ENCODE results near the gene TTC33. TPM values are rescaled to one million over a fixed set of nuclear protein-coding genes. Genes with fewer than 3 reads are reported as not detected.
"Not testable (repeated sequence)": the region's sequence is repeated elsewhere in the genome, so short reads cannot be mapped to it uniquely, and the experiment has no call there.

The TTC33 gene
- total RNA-seq, 1 donor from 2014 or later: 14.8 TPM

- DNase-seq (ENCODE audit: low read depth, low spot score): no peak
These were observed 74.9 kb downstream of the TTC33 start for GRCh38 chr5:40680741-40681362.

- DNase-seq (ENCODE audit: low read depth, low spot score): no peak
These were observed 75.7 kb downstream of the TTC33 start, which contains the start of gene PTGER4 for GRCh38 chr5:40679913-40680681. Gene PTGER4 (plus strand): TSS chr5:40679915. CDS start chr5:40680994, 1,079 bp downstream.

- DNase-seq (ENCODE audit: low read depth, low spot score): peak; percentile 73
These were observed 76.4 kb downstream of the TTC33 start for GRCh38 chr5:40679148-40679912.

DNA sequence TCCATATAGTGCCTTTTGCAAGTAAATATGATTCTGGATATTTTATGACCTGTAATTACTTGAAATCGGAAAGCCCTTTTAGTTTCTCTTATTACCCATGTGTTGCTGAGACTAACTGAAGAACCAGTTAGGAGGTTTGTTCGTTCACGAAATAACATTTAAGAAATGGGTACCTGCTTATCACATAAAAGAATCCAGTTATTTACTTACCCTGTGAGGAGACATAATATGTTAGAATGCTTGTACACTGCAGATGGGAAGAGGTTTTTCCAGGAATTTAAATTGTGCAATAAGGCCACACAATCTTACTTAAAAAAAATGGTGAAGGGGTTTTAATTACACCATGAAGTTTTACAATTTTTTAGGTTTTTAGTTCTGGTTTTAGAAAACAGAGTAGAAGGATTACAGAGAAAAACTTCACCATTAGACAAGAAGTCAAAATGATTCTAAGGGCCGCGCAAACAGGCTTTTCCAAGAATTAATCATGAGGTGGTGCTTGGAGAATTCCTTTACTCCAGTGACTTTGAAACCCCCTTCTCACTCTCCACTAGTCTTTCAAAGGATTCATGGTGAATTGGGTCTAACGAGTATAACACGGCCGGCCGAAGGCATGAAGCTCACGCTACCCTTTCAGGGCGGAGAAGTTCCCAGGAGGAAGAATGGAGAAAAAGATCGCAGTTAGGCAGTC is 77.2 kb downstream of the TTC33 start:
- DNase-seq (ENCODE audit: low read depth, low spot score): no peak

GRCh38 chr5:40678026-40678425 is 77.7 kb downstream of the TTC33 start:
- no peak for DNase-seq (ENCODE audit: low read depth, low spot score)

DNA sequence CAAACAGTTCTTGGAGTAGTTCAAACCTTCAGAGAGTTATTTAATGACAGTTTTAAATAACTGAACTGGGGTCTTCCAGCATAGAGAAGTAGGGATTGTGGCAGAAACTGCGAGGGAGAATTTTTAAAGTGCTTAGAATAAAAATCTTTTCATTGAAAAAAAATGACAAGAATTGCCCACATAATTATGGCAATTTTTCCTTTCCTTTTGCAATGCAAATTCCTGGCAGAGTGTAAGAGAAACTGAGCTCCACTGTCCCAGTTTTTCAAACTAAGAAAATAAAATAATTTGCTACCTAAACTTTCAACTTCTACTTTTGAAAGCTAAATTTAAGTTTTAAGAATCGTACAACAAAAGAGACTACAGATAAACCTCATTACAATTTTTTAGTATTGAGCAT is 78.3 kb downstream of the TTC33 start:
- no peak for DNase-seq (ENCODE audit: low read depth, low spot score)

- peak; percentile 75 for DNase-seq (ENCODE audit: low read depth, low spot score)
These were observed 79.0 kb downstream of the TTC33 start for GRCh38 chr5:40676613-40677343.

GRCh38 chr5:40675396-40676133 is 80.2 kb downstream of the TTC33 start:
- DNase-seq (ENCODE audit: low read depth, low spot score): no peak

DNA sequence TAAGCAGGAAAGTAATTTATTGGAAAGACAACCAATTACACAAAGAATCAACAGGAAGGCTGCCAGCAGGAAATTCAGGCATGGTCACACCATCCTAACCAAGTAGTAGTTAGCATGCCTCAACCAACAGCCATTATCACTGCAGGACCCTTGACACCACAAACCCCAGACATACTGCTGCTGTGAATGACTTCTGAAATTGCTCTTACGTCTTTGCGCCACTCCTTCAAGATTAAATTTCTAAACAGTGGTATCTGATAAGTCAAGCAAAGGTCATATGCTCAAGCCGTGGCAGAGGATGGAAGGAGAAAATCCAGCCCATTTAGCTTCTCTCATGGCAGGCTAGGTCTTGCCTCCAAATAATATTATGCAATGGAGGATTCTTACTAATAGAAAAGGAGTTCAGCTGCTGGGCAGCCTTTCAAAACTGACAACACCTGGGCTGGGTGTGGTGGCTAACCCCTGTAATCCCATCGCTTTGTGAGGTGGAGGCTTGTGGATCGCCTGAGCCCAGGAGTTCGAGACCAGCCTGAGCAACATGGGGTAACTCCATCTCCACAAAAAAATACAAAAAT is 81.0 kb downstream of the TTC33 start:
- no peak for DNase-seq (ENCODE audit: low read depth, low spot score)

DNA sequence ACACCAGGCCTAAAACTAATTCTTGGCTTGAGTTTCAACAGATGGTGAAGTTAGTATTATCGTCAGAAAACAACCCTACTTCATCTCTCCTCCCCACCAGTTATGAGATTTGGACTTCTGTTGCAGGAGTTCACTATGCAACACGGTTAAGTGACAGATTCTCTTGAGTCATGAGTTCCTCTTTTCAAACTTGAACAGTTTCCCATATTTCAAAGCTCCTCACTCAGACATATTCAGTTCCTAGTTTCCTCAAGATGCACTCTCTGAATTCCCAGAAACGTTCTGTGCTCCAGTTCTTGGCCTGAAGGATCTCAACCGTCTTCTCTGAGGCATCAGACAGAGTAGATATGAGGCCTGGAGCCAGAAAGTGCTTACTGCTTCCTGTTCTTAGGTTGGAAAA is 83.3 kb downstream of the TTC33 start:
- no peak for DNase-seq (ENCODE audit: low read depth, low spot score)

GRCh38 chr5:40669606-40670390 is 86.0 kb downstream of the TTC33 start:
- no peak for DNase-seq (ENCODE audit: low read depth, low spot score)

- DNase-seq (ENCODE audit: low read depth, low spot score): no peak
These were observed 88.5 kb downstream of the TTC33 start for GRCh38 chr5:40667161-40667663.

- DNase-seq (ENCODE audit: low read depth, low spot score): no peak
These were observed 89.1 kb downstream of the TTC33 start for GRCh38 chr5:40666657-40667056.

GRCh38 chr5:40665635-40666298 is 90.0 kb downstream of the TTC33 start:
- no peak for DNase-seq (ENCODE audit: low read depth, low spot score)

- no peak for DNase-seq (ENCODE audit: low read depth, low spot score)
These were observed 95.0 kb downstream of the TTC33 start for GRCh38 chr5:40660751-40661150.

GRCh38 chr5:40656766-40657165 is 99.0 kb downstream of the TTC33 start:
- no peak for DNase-seq (ENCODE audit: low read depth, low spot score)

DNA sequence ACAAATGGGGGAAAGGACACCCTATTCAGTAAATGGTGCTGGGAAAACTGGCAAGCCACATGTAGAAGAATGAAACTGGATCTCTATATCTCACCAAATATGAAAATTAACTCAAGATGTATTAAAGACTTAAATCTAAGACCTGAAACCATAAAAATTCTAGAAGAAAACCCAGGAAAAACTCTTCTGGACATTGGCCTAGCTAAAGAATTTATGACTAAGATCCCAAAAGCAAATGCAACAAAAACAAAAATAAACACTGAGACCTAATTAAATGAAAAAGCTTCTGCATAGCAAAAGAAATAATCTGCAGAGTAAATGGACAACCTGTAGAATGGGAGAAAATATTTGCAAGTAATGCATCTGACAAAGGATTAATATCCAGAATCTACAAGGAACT is 99.7 kb downstream of the TTC33 start:
- not testable (repeated sequence) for DNase-seq (ENCODE audit: low read depth, low spot score)

DNA sequence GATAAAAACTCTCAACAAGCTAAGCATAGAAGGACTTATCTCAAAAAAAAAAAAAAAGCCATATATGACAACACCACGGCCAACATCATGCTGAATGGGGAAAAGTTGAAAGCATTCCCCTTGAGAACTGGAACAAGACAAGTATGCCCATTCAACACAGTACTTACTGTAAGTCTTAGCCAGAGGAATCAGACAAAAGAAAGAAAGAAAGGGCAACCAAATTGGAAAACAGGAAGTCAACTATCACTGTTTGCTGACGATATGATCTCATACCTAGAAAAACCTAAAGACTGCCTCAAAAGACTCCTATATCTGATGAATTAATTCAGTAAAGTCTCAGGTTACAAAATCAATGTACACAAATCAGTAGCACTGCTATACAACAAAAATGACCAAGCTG is 100.6 kb downstream of the TTC33 start:
- no peak for DNase-seq (ENCODE audit: low read depth, low spot score)

Data from pulmonary artery endothelial cell (primary cell).